NCI-H1436 treated with DMSO at 0.1 percent for 48 hours (cell line): ENCODE data around the gene SYTL4.

ENCODE experiments used
- DNase-seq: peaks from one replicate; lab custom pipeline; 2025; lab: John Stamatoyannopoulos, UW

The SYTL4 gene

DNA sequence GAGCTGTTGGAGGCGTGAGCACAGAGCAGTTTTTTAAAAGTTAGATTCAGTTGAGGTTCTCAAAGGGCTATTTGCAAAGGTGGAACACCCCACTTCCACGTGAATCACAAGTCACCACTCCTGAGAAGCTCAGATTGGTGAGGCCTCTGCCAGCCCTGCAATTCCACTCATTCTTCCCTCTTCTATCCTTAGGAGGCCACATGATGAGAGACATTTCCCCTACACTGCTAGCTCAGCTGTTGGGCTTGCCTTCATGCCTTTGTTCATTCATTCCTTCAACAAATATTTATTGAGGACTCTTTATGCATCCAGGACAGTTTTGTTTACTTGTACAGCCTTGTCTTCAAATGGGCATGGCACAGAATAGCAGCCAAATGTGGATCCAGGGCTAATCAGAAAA, 84.2 kb downstream of the SYTL4 start:
- no peak for DNase-seq

GRCh38 chrX:100647095-100647494, 84.8 kb downstream of the SYTL4 start:
- no peak for DNase-seq

DNA sequence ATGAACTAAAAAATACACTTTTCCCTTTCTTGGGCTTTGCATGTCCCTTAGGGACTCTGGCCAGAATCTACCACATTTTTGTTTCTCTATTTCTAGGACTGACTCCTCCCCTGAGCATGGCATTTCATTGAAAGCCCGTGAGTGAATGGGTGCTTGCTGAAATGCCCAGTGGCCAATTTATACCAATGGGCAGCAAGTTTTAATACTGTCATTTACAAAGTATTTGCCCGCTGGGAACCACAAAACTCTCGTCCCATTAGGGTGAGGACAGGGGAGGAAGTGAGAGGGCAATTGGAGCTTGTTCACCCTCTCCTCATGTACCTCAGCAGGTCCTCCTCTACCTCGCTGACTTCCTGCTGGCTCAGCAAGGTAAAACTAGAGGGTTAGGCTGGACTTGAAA, 86.8 kb downstream of the SYTL4 start:
- no peak for DNase-seq

GRCh38 chrX:100643956-100644860, 87.7 kb downstream of the SYTL4 start, which contains the start of gene SRPX2:
TSS of gene SRPX2 (plus strand) at chrX:100644199. CDS start at chrX:100646323, 2,124 bp downstream.
- DNase-seq = no peak

DNA sequence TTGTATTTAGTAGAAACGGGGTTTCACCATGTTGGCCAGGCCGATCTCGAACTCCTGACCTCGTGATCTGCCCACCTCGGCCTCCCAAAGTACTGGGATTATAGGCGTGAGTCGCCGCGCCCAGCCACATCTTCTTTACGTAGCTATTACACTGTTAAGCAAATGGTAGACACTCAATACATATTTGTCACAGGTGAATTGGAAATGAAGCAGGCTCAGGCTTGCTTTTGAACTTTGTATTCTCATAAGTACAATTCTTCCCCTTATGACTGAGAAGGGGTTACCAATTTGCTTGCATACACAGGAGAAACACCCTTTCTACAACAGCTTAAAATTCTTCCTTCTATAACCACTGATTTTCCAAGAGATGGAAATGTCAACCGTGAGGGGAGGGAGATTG, 88.7 kb downstream of the SYTL4 start:
- DNase-seq = no peak

DNA sequence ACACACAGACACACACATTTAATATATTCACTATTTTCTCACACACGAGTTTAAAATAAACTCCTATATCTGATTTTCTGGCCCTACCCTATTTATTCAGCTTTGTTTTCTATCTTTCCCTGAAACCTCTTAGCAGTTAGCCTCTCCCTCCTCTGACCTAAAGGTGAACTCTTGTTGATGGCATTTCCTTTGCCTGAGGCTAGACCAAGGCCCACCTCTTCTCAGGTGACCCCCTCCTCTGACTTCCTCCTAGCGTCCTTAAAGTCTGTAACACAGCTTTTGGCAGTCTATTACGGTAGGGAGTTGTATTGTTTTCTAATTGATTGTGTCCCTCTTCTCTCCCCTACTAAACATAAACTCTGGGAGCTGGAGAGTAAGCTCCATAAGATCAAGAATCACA, 89.6 kb downstream of the SYTL4 start:
- DNase-seq = no peak

- peak; percentile 41 for DNase-seq
These were observed 95.5 kb downstream of the SYTL4 start, which contains the start of gene TSPAN6 for GRCh38 chrX:100636321-100636991. TSS of gene TSPAN6 (minus strand) at chrX:100636806. CDS start at chrX:100636694, 112 bp downstream.

- DNase-seq = no peak
These were observed 96.0 kb downstream of the SYTL4 start for GRCh38 chrX:100635989-100636320.

GRCh38 chrX:100635040-100635439, 96.9 kb downstream of the SYTL4 start:
- DNase-seq = no peak

GRCh38 chrX:100625985-100626491, 105.9 kb downstream of the SYTL4 start:
- DNase-seq = no peak
